IMR-90 (cell line): ENCODE results near the gene LOXL3. TPM values are rescaled to one million over a fixed set of nuclear protein-coding genes. Genes with fewer than 3 reads are reported as not detected.

Source experiments
- ATAC-seq: fragments of 200-7000 bp; cut with Tn5 transposase; 2 replicates; pipeline ENCODE4 v1.9.1; 2020; ENCODE audit warnings: low read depth, mild to moderate bottlenecking, moderate library complexity
- BruUV-seq: library from RNA; stranded (reverse); fragments of 400-500 nt; replicated peaks from 2 replicates; lab custom pipeline; 2021; lab: Mats Ljungman, UMichigan
- CTCF ChIA-PET: fragments of 300-600 bp; formaldehyde crosslinking; extraction: SDS; loops from one replicate; lab custom pipeline; 2021; ENCODE audit warnings: antibody characterized with exemption; lab: Yijun Ruan, JAX
- POLR2A ChIA-PET: fragments of 300-600 bp; sonication (Branson Sonifier 250); formaldehyde crosslinking; loops from one replicate; lab custom pipeline; 2022; ENCODE audit warnings: antibody characterized with exemption; ENCODE audit not compliant: unreplicated experiment; lab: Charles Lee
- DNase-seq: peaks from one replicate; pipeline ENCODE4 v3.0.0; 2013
- H2AFZ ChIP-seq: replicated peaks from 2 replicates; pipeline ENCODE3; 2013; ENCODE audit warnings: low read length, mild to moderate bottlenecking; ENCODE audit not compliant: poor library complexity
- H2AK5ac ChIP-seq: 2 replicates; pipeline ENCODE4 v1.6.1; 2013; ENCODE audit warnings: low read depth, low read length, inconsistent platforms
- H2AK9ac ChIP-seq: replicated peaks from 2 replicates; pipeline ENCODE3; 2013; ENCODE audit warnings: mild to moderate bottlenecking, low read depth, low read length, moderate library complexity; ENCODE audit not compliant: poor library complexity
- H2BK120ac ChIP-seq: 2 replicates; pipeline ENCODE4 v1.6.1; 2013; ENCODE audit warnings: low read depth, low read length, inconsistent platforms
- H2BK15ac ChIP-seq: 3 replicates; pipeline ENCODE4 v1.6.1; 2013; ENCODE audit warnings: low read depth, low read length, inconsistent platforms
- H2BK20ac ChIP-seq: 2 replicates; pipeline ENCODE4 v1.6.1; 2013; ENCODE audit warnings: low read depth, mild to moderate bottlenecking, inconsistent platforms, low read length, moderate library complexity
- H2BK5ac ChIP-seq: 2 replicates; pipeline ENCODE4 v1.6.1; 2013; ENCODE audit warnings: mild to moderate bottlenecking, low read depth, low read length, inconsistent platforms; ENCODE audit not compliant: poor library complexity, severe bottlenecking
- H3K14ac ChIP-seq: replicated peaks from 2 replicates; pipeline ENCODE4 v1.6.1; 2013; ENCODE audit warnings: low read depth, low read length, inconsistent platforms
- H3K18ac ChIP-seq: 2 replicates; pipeline ENCODE4 v1.6.1; 2013; ENCODE audit warnings: low read depth, low read length, control low read depth
- H3K23ac ChIP-seq: 2 replicates; pipeline ENCODE4 v1.6.1; 2013; ENCODE audit warnings: low read depth, low read length, inconsistent platforms
- H3K27ac ChIP-seq: 2 replicates; pipeline ENCODE4 v1.5.1; 2013; ENCODE audit warnings: mild to moderate bottlenecking, control low read depth, low read length; ENCODE audit not compliant: insufficient read depth
- H3K27me3 ChIP-seq: 2 replicates; pipeline ENCODE4 v1.6.1; 2013; ENCODE audit warnings: low read length; ENCODE audit not compliant: control insufficient read depth, insufficient read depth
- H3K36me3 ChIP-seq: 2 replicates; pipeline ENCODE4 v1.6.1; 2013; ENCODE audit warnings: low read length, mixed read lengths; ENCODE audit not compliant: control insufficient read depth, insufficient read depth
- H3K4ac ChIP-seq: 2 replicates; pipeline ENCODE4 v1.6.1; 2013; ENCODE audit warnings: low read depth, low read length, inconsistent platforms
- H3K4me1 ChIP-seq: 2 replicates; pipeline ENCODE4 v1.6.1; 2013; ENCODE audit warnings: low read length, mixed read lengths; ENCODE audit not compliant: control insufficient read depth, insufficient read depth
- H3K4me2 ChIP-seq: 2 replicates; pipeline ENCODE4 v1.6.1; 2013; ENCODE audit warnings: low read depth, mild to moderate bottlenecking, control low read depth, low read length, moderate library complexity
- H3K4me3 ChIP-seq: 2 replicates; pipeline ENCODE4 v1.5.1; 2013; ENCODE audit warnings: low read depth, mild to moderate bottlenecking, control low read depth, low read length, moderate library complexity; ENCODE audit not compliant: insufficient read depth
- H3K56ac ChIP-seq: 2 replicates; pipeline ENCODE4 v1.6.1; 2013; ENCODE audit warnings: low read length, inconsistent platforms; ENCODE audit not compliant: insufficient read depth; ENCODE audit errors: extremely low read depth
- H3K79me1 ChIP-seq, 2 experiments: 2 replicates each; pipeline ENCODE4 v1.6.1; 2013; ENCODE audit warnings: low read length in 2 of 2, inconsistent platforms in 1 of 2, low read depth in 1 of 2
- H3K9ac ChIP-seq: 2 replicates; pipeline ENCODE4 v1.6.1; 2013; ENCODE audit warnings: low read depth, low read length, control low read depth
- H3K9me1 ChIP-seq: 2 replicates; pipeline ENCODE4 v1.6.1; 2013; ENCODE audit warnings: low read length, inconsistent platforms; ENCODE audit not compliant: insufficient read depth
- H3K9me3 ChIP-seq: 2 replicates; pipeline ENCODE4 v1.6.1; 2013; ENCODE audit warnings: low read length; ENCODE audit not compliant: control insufficient read depth, insufficient read depth
- H4K20me1 ChIP-seq: 2 replicates; pipeline ENCODE4 v1.6.1; 2013; ENCODE audit warnings: low read length, inconsistent platforms; ENCODE audit not compliant: insufficient read depth
- H4K5ac ChIP-seq: 2 replicates; pipeline ENCODE4 v1.6.1; 2013; ENCODE audit warnings: mild to moderate bottlenecking, low read depth, low read length, control low read depth
- H4K8ac ChIP-seq, 2 experiments: 2 replicates each; pipeline ENCODE4 v1.6.1; 2013; ENCODE audit warnings: low read depth in 2 of 2, low read length in 2 of 2, control low read depth in 1 of 2, inconsistent platforms in 1 of 2
- H4K91ac ChIP-seq: 2 replicates; pipeline ENCODE4 v1.6.1; 2013; ENCODE audit warnings: low read depth, low read length, inconsistent platforms; ENCODE audit not compliant: insufficient read depth
- WGBS, 2 experiments: methylation state at CpG; one replicate each; pipeline versions ENCODE4 v1.1.5 to v1.1.7; 2013; ENCODE audit warnings: missing lambda C conversion rate in 2 of 2; ENCODE audit not compliant: insufficient read length in 1 of 2; ENCODE audit errors: extremely low coverage in 2 of 2; 5-methylcytosine and 5-hydroxymethylcytosine counted together
- dilution Hi-C: fragments of 300-500 bp; cut with HindIII; formaldehyde crosslinking; loops from one replicate; pipeline ENCODE4 v1.14.3; 2018; ENCODE audit warnings: low sequenced_read_pairs; ENCODE audit not compliant: unreplicated experiment
- in situ Hi-C: fragments of 300-500 bp; cut with MboI; formaldehyde crosslinking; loops from 3 replicates; pipeline ENCODE4 v1.14.3; 2019; ENCODE audit warnings: low sequenced_read_pairs, inconsistent platforms, mixed read lengths
- intact Hi-C: fragments of 100-400 bp; cut with micrococcal nuclease; formaldehyde crosslinking; loops from 2 replicates; pipeline ENCODE4 v1.10.0; 2022
- polyA plus RNA-seq, 3 experiments: library from polyadenylated mRNA; depleted of rRNA; stranded (reverse); fragments of >200 nt; gene quantifications; 2 replicates each; pipeline ENCODE4 v1.2.3, GENCODE V29; 2012; ENCODE audit warnings: low replicate concordance in 1 of 3
- total RNA-seq: library from RNA; depleted of rRNA; stranded (reverse); fragments of >200 nt; gene quantifications from 2 replicates; pipeline ENCODE4 v1.2.3, GENCODE V29; 2012
- TF ChIP-seq, protein P1 (sequence below): fragments of 150-350 bp; IDR thresholded peaks from 2 replicates; pipeline ENCODE4 v1.6.1; 2016; ENCODE audit warnings: low read depth, mild to moderate bottlenecking, low read length, moderate library complexity, borderline replicate concordance

LOXL3 gene
- total and polyA plus RNA-seq, 2 of the 4 experiments (the other 2 are of a cell fraction), result 17.9 to 23.4 TPM

DNA sequence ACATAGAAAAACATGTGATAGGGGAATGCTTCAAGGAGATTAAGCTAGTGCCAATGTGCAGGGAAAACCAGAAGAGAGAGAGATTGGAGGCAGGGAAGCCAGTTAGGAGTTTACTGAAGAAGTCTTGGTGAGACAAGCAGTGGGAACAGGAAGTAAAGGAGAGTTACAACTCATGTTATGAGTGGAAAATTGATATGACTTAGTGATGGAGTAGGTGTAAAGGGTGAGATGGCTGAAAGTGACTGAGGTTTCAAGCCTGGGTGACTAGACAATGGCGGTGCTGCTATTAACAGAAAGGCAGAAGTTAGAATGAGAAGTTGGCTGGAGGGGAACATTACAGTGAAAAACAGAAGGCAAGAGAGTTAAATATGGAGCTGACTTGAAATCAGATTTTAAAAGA is 17.3 kb upstream of the LOXL3 start:
- H2AK9ac ChIP-seq, result no peak overlapping the region
- H2BK120ac ChIP-seq, result 0 out of 2 replicates have a peak overlapping the region, but pooled peaks have one; percentile 47
- no TSS peak for BruUV-seq
- POLR2A ChIA-PET, result no interaction called here
- H3K56ac ChIP-seq, result no peak overlapping the region
- in situ Hi-C loops (no loop called here), intact Hi-C loops (no loop called here), dilution Hi-C loops (no loop called here)
- no peaks in the 10 kb centered on the region for H3K36me3 ChIP-seq
- WGBS, 2 experiments, result 78% methylated on average over 1 of the region's 1 CpG; no CpG with 5 or more reads in 1 of the 2 experiments
- H3K14ac ChIP-seq, result no peak overlapping the region; the same call in 1 of the 2 replicates
- TF ChIP-seq, protein P1, sequence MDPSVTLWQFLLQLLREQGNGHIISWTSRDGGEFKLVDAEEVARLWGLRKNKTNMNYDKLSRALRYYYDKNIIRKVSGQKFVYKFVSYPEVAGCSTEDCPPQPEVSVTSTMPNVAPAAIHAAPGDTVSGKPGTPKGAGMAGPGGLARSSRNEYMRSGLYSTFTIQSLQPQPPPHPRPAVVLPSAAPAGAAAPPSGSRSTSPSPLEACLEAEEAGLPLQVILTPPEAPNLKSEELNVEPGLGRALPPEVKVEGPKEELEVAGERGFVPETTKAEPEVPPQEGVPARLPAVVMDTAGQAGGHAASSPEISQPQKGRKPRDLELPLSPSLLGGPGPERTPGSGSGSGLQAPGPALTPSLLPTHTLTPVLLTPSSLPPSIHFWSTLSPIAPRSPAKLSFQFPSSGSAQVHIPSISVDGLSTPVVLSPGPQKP, result no peak
- H3K4me1 ChIP-seq, result peaks cover 16% of the 10 kb centered on the region
- H3K9ac ChIP-seq, result no peak overlapping the region
- peak overlapping the region; percentile 42; the same call in 1 of the 2 replicates for H4K5ac ChIP-seq
- H2BK15ac ChIP-seq, result peak overlapping the region; percentile 87; the same call in 2 of the 3 replicates
- no peak overlapping the region for H3K4me2 ChIP-seq
- no peaks in the 10 kb centered on the region for H3K9me3 ChIP-seq
- no peaks in the 10 kb centered on the region for H3K79me1 ChIP-seq
- no peak for ATAC-seq
- peak overlapping the region; percentile 19 for H2BK5ac ChIP-seq
- no peaks in the 10 kb centered on the region for H4K20me1 ChIP-seq
- H3K23ac ChIP-seq, result no peak overlapping the region
- H2BK20ac ChIP-seq, result no peak overlapping the region
- peak overlapping the region; percentile 32; the same call in 1 of the 2 replicates for H3K4ac ChIP-seq
- H3K9me1 ChIP-seq, result peaks cover 15% of the 10 kb centered on the region
- no peak overlapping the region for H3K4me3 ChIP-seq
- no peak overlapping the region for H3K27ac ChIP-seq
- H2AFZ ChIP-seq, result no peak overlapping the region
- H3K18ac ChIP-seq, result peak overlapping the region; percentile 7; the same call in 1 of the 2 replicates
- no peaks in the 10 kb centered on the region for H3K27me3 ChIP-seq
- 0 out of 2 replicates have a peak overlapping the region, but pooled peaks have one; percentile 2 for H4K91ac ChIP-seq
- DNase-seq, result no peak
- peak overlapping the region; percentile 40 for H2AK5ac ChIP-seq
- peak overlapping the region in 1 of 2 experiments; percentile 49; a peak in 2 of 4 replicates for H4K8ac ChIP-seq
- CTCF ChIA-PET, result no interaction called here
